SK-N-MC (cell line): ENCODE results near the gene C9.

Source experiments
- EZH2 ChIP-seq: fragments of 200-600 bp; sonication (generic); IDR thresholded peaks from one replicate; pipeline ENCODE4 v1.6.1; 2017; ENCODE audit warnings: antibody characterized with exemption
- POLR2AphosphoS5 ChIP-seq: IDR thresholded peaks from 2 replicates; pipeline ENCODE4 v1.6.1; 2012; ENCODE audit warnings: mild to moderate bottlenecking, low read depth, low read length, borderline replicate concordance

DNA sequence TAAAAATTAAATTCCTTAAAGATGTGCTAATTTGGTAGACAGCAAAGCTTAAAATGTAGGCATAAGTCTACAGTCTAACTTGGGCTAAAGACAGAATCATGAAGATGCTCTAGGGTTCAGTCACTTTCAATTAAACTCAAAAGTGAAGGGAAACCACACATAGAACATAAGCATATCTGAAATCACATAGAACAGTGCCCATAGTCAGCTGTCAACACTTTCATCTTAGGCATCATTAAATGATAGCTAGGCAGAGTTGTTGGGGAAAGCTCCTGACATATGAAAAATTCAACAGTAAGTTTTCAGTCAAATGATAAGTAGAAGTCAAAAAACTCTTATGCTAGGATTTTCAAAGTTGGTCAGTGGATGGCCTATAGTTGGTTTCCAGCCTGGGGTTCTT lies 49.5 kb upstream of the C9 start:
- TF ChIP-seq POLR2AphosphoS5 (no peak), EZH2 (no peak)
